HG03097 (cell line): ENCODE results near the gene HSD17B4.

Source experiments
- ATAC-seq: cut with Tn5 transposase; IDR thresholded peaks from one replicate; pipeline ENCODE4 v1.9.1; 2021; ENCODE audit not compliant: unreplicated experiment, low FRiP score

HSD17B4 gene

DNA sequence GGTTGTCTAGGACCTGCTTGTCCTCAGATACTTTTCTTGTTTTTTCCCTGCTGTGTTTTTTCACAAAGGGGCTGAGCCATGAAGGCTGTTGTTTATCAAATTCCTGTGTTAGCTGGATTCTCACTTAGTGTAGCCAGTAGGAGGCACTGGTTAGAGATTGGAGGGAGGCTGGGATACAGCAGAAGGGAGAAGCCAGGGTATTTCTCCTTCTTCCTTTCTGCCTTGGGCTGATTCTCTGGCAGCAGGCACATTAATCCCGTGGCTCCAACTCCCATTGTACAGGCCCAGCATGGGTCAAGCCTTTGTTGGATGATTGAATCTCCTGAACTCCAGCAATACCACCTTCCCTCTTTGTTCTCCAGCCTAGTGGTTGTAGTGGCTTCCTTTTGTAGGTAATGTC, 130.7 kb downstream of the HSD17B4 start:
- ATAC-seq = no peak

DNA sequence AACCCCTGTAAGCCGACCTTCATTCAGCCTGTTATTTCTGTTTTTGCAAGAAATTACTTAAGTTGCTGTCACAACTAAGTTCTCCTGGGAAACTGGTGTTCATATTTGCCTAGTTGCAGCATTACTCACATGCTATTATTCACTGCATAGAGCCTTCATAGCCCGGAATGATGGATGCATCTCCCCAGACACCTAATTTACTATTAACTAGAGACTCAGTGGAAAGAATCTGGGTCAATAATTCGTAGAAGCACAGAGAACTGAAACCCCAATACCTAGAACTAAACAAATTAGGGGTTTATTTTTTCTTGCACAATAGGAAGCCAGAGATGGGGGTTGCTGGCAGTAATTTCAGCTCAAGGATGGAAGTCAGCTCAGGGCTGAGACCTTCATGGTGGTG, 131.4 kb downstream of the HSD17B4 start:
- peak; percentile 91 for ATAC-seq
